Spleen (tissue), 11 donors: Measurements from ENCODE around the gene C19orf25. TPM values are rescaled to one million over a fixed set of nuclear protein-coding genes. Genes with fewer than 3 reads are reported as not detected.

Source experiments
- DNase-seq: peaks from one replicate; pipeline ENCODE4 v3.0.0-alpha.2; 2020
- H3K27ac ChIP-seq, 8 donors: fragments of 200-600 bp; sonication (generic) in 7 of 8; 1 replicate in 4 of 8; 2 replicates in 4 of 8; pipeline versions ENCODE4 v1.5.0 to v1.8.0; 2016 to 2021; ENCODE audit warnings: inconsistent platforms in 4 of 8, mild to moderate bottlenecking in 4 of 8, moderate library complexity in 1 of 8
- H3K27me3 ChIP-seq, 7 donors: fragments of 200-600 bp; sonication (generic) in 6 of 7; replicated peaks in 1 of 7; 1 replicate in 4 of 7; 2 replicates in 3 of 7; pipeline versions ENCODE4 v1.5.0 to v1.8.0; 2016 to 2021; ENCODE audit warnings: inconsistent platforms in 3 of 7, mild to moderate bottlenecking in 1 of 7
- H3K36me3 ChIP-seq, 6 donors: fragments of 200-600 bp; sonication (generic) in 5 of 6; 1 replicate in 4 of 6; 2 replicates in 2 of 6; pipeline versions ENCODE4 v1.5.0 to v1.8.0; 2016 to 2021; ENCODE audit warnings: inconsistent platforms in 2 of 6
- H3K4me1 ChIP-seq, 6 donors: fragments of 200-600 bp; sonication (generic) in 5 of 6; 1 replicate in 3 of 6; 2 replicates in 3 of 6; pipeline versions ENCODE4 v1.5.0 to v1.8.0; 2016 to 2021; ENCODE audit warnings: inconsistent platforms in 3 of 6
- H3K4me3 ChIP-seq, 8 donors: fragments of 200-600 bp; sonication (generic) in 7 of 8; 1 replicate in 4 of 8; 2 replicates in 4 of 8; pipeline versions ENCODE4 v1.5.0 to v1.8.0; 2016 to 2021; ENCODE audit warnings: inconsistent platforms in 4 of 8, mild to moderate bottlenecking in 4 of 8, moderate library complexity in 2 of 8
- H3K9me3 ChIP-seq, 8 donors: fragments of 200-600 bp; sonication (generic) in 7 of 8; 1 replicate in 4 of 8; 2 replicates in 4 of 8; pipeline versions ENCODE4 v1.5.0 to v1.8.0; 2016 to 2021; ENCODE audit warnings: inconsistent platforms in 4 of 8
- POLR2A ChIP-seq, 3 donors: fragments of 450-650 bp; IDR thresholded peaks; one replicate each; pipeline ENCODE4 v1.5.1; 2017; ENCODE audit warnings: antibody characterized with exemption in 3 of 3, mild to moderate bottlenecking in 1 of 3
- POLR2AphosphoS5 ChIP-seq, 3 donors: sonication (generic); formaldehyde crosslinking; IDR thresholded peaks; one replicate each; pipeline ENCODE4 v1.5.1; 2017; ENCODE audit warnings: antibody characterized with exemption in 3 of 3
- WGBS, 5 donors: extraction: QIAGEN DNeasy Blood & Tissue Kit in 3 of 5; methylation state at CpG; one replicate each; pipeline versions ENCODE4 v1.1.5 to v1.1.7; 2013 to 2018; 5-methylcytosine and 5-hydroxymethylcytosine counted together
- intact Hi-C: fragments of 100-400 bp; cut with DNase I; formaldehyde crosslinking; loops from one replicate; pipeline ENCODE4 v1.15.0; 2023; ENCODE audit warnings: low total_unique reads
- polyA plus RNA-seq, 3 donors: library from polyadenylated mRNA; stranded (reverse); fragments of 200-250 nt; gene quantifications; one replicate each; pipeline ENCODE4 v1.2.1, GENCODE V29; 2013
- total RNA-seq, 7 donors: library from RNA; depleted of rRNA in 3 of 7; stranded (reverse); fragments of >200 nt in 3 of 7; fragmentation: NEBNext Ultra II Directional in 4 of 7; extraction: Animal tissue kit (Norgen Biotek cat#: 25700) in 4 of 7; gene quantifications; one replicate each; pipeline versions ENCODE4 v1.1.0 to v1.2.1, GENCODE V29; 2016 to 2021
- TF ChIP-seq, protein P1 (sequence below), 11 experiments: fragments of 200-600 bp in 7 of 11; fragments of 450-650 bp in 4 of 11; sonication (generic) in 4 of 11; IDR thresholded peaks in 8 of 11; conservative IDR thresholded peaks in 3 of 11; 1 replicate in 7 of 11; 2 replicates in 4 of 11; pipeline versions ENCODE4 v1.4.0 to v1.8.0; 2016 to 2021; ENCODE audit warnings: antibody characterized with exemption in 11 of 11, inconsistent platforms in 4 of 11, mild to moderate bottlenecking in 1 of 11
- donor health status: healthy with polysubstance abuse.
- donor health status: DM: no; HTN: no; CAD: no; lungs with moderate emphysema.
- donor health status: DM: no; HTN: no; CAD: no.
- donor health status: Bipolar disorder and iron deficiency.
- donor health status: healthy.
- donor health status: DM: no; HTN: no; CAD: no.
- donor health status: DM: yes; HTN: yes; CAD: no.

Gene C19orf25
- total and polyA plus RNA-seq, 10 donors, result 24.7 to 56.6 (median 39.5) TPM

GRCh38 chr19:1451916-1452801, 26.9 kb downstream of the C19orf25 start:
- Histone ChIP-seq H3K27ac (no peak overlapping the region), H3K4me1 (peaks cover 4 to 70% (median 47%) of the 10 kb centered on the region in 6 donors), H3K9me3 (no peaks in the 10 kb centered on the region), H3K36me3 (no peaks in the 10 kb centered on the region), H3K4me3 (no peak overlapping the region), H3K27me3 (peaks cover 7 to 100% (median 95%) of the 10 kb centered on the region in 7 donors)
- intact Hi-C loops, result no loop called here
- 34 to 47% (median 39%) methylated on average over 33 to 39 of the region's 39 CpGs for whole genome bisulfite sequencing, 5 donors
- DNase-seq, result no peak
- TF ChIP-seq, protein P1, sequence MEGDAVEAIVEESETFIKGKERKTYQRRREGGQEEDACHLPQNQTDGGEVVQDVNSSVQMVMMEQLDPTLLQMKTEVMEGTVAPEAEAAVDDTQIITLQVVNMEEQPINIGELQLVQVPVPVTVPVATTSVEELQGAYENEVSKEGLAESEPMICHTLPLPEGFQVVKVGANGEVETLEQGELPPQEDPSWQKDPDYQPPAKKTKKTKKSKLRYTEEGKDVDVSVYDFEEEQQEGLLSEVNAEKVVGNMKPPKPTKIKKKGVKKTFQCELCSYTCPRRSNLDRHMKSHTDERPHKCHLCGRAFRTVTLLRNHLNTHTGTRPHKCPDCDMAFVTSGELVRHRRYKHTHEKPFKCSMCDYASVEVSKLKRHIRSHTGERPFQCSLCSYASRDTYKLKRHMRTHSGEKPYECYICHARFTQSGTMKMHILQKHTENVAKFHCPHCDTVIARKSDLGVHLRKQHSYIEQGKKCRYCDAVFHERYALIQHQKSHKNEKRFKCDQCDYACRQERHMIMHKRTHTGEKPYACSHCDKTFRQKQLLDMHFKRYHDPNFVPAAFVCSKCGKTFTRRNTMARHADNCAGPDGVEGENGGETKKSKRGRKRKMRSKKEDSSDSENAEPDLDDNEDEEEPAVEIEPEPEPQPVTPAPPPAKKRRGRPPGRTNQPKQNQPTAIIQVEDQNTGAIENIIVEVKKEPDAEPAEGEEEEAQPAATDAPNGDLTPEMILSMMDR (IDR thresholded peaks at IDR 0.05 in 8 of 11, conservative IDR thresholded peaks at IDR 0.05 in 3 of 11), result no peak
- TF ChIP-seq POLR2A (IDR thresholded peaks at IDR 0.05) (no peak), POLR2AphosphoS5 (IDR thresholded peaks at IDR 0.05) (no peak)

- Histone ChIP-seq H3K36me3 (no peaks in the 10 kb centered on the region), H3K4me3 (no peak overlapping the region), H3K9me3 (no peaks in the 10 kb centered on the region), H3K4me1 (peaks cover 13 to 70% (median 52%) of the 10 kb centered on the region in 6 donors), H3K27me3 (peaks cover 13 to 100% (median 95%) of the 10 kb centered on the region in 7 donors), H3K27ac (no peak overlapping the region)
- WGBS, 5 donors, result 57 to 63% (median 59%) methylated on average over 17 to 22 of the region's 22 CpGs
- TF ChIP-seq, protein P1 (IDR thresholded peaks at IDR 0.05 in 8 of 11, conservative IDR thresholded peaks at IDR 0.05 in 3 of 11), result no peak
- TF ChIP-seq POLR2AphosphoS5 (IDR thresholded peaks at IDR 0.05), result no peak
- no peak for TF ChIP-seq POLR2A (IDR thresholded peaks at IDR 0.05)
- no peak for DNase-seq
- intact Hi-C loops, result no loop called here
Observed at GRCh38 chr19:1450735-1451731, 28.0 kb downstream of the C19orf25 start.

- DNase-seq, result no peak
- no peak within 1 kb of the TSS for H3K27ac ChIP-seq
- H3K4me1 ChIP-seq, result peaks cover 18 to 70% (median 52%) of the 10 kb centered on the region in 6 donors
- WGBS, 5 donors, result 3 to 10% (median 4%) methylated on average over 32 to 74 of the region's 74 CpGs
- TF ChIP-seq, protein P1 (IDR thresholded peaks at IDR 0.05 in 8 of 11, conservative IDR thresholded peaks at IDR 0.05 in 3 of 11), result no peak
- TF ChIP-seq POLR2AphosphoS5 (IDR thresholded peaks at IDR 0.05), result no peak
- TF ChIP-seq POLR2A (IDR thresholded peaks at IDR 0.05), result no peak
- H3K9me3 ChIP-seq, result no peaks in the 10 kb centered on the region
- H3K36me3 ChIP-seq, result no peaks in the 10 kb centered on the region
- peaks cover 11 to 100% (median 91%) of the 10 kb centered on the region in 7 donors for H3K27me3 ChIP-seq
- intact Hi-C loops, result no loop called here
- H3K4me3 ChIP-seq, result peak within 1 kb of the TSS in 4 of 8 donors; percentile 2 to 48 (median 10)
Observed at GRCh38 chr19:1449467-1450442, 29.3 kb downstream of the C19orf25 start, which contains the start of gene APC2. TSS of gene APC2 (plus strand) at chr19:1450121. CDS start at chr19:1453002, 2,881 bp downstream.
